ENCODE results near the gene RPP14. TPM values are rescaled to one million over a fixed set of nuclear protein-coding genes. Genes with fewer than 3 reads are reported as not detected.

RPP14 gene
- total and polyA plus RNA-seq, 3 donors from 2014 or later = 13.8 to 18.4 (median 17.0) TPM

DNA sequence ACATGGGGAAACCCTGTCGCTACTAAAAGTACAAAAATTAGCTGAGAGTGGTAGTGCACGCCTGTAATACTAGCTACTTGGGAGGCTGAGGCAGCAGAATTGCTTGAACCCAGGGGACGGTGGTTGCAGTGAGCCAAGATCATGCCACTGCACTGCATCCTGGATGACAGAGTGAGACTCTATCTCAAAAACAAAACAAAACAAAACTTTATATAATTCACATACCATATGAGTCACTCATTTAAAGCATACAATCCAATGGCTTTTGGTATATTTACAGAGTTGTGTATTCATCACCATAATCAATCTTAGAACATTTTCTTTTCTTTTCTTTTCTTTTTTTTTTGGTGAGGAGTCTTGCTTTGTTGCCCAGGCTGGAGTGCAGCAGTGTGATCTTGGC, 35.3 kb downstream of the RPP14 start:
- Histone ChIP-seq H3K27ac (no peak overlapping the region), H3K27me3 (no peaks in the 10 kb centered on the region), H3K36me3 (ENCODE audit: low read depth, missing control alignments) (no peaks in the 10 kb centered on the region), H3K9me3 (no peaks in the 10 kb centered on the region), H3K4me1 (no peaks in the 10 kb centered on the region), H3K4me3 (no peak overlapping the region)
- no peak for DNase-seq
- intact Hi-C loops (cut with DNase I; ENCODE audit: low total_unique reads) = no loop called here
- TF ChIP-seq POLR2A (IDR thresholded peaks at IDR 0.05) = no peak
- TF ChIP-seq, protein P1, sequence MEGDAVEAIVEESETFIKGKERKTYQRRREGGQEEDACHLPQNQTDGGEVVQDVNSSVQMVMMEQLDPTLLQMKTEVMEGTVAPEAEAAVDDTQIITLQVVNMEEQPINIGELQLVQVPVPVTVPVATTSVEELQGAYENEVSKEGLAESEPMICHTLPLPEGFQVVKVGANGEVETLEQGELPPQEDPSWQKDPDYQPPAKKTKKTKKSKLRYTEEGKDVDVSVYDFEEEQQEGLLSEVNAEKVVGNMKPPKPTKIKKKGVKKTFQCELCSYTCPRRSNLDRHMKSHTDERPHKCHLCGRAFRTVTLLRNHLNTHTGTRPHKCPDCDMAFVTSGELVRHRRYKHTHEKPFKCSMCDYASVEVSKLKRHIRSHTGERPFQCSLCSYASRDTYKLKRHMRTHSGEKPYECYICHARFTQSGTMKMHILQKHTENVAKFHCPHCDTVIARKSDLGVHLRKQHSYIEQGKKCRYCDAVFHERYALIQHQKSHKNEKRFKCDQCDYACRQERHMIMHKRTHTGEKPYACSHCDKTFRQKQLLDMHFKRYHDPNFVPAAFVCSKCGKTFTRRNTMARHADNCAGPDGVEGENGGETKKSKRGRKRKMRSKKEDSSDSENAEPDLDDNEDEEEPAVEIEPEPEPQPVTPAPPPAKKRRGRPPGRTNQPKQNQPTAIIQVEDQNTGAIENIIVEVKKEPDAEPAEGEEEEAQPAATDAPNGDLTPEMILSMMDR (IDR thresholded peaks at IDR 0.05) = no peak
- WGBS, 2 donors = 95 to 98% methylated on average over 3 of the region's 3 CpGs

DNA sequence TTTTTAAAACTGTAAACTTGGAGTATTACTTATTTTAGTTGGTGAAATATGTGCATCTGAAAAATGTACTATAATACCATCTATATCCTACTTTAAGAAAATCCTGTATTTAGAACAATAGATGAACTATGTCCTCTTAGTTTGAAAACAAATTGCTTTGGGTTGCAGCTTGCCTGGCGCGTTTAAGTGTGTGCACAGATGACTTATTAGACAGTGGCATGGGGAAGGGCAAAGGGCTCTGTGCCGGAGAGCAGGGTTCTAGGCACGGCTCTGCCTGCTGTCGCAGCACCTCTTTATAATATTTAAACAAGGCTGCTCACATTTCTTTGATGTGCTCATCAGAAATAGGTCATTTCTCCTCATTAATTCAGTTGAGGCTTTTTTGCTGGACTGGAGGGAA, 36.6 kb downstream of the RPP14 start:
- no peaks in the 10 kb centered on the region for H3K4me1 ChIP-seq
- 83 to 86% methylated on average over 5 of the region's 5 CpGs for WGBS, 2 donors

DNA sequence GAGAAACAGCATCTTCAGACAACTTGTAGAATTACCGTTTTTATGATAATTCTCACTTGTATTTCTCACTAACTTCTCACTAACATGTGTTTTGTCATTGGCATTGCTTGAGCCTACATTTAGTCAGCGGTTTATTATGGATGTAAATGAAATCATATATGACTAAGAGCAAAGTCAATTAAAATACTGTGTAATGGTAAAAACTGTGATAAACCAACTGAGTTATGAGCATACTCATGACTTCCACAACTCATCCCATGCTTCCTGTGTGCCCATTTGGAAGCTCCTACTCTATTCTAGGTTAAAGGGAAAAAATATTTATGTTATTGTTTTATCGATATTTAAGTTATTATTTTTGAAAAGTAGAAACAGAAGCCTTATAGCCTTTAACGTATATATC, 39.4 kb downstream of the RPP14 start:
- Histone ChIP-seq H3K36me3 (ENCODE audit: low read depth, missing control alignments) (no peaks in the 10 kb centered on the region), H3K27me3 (no peaks in the 10 kb centered on the region), H3K4me1 (no peaks in the 10 kb centered on the region), H3K4me3 (no peak overlapping the region), H3K27ac (no peak overlapping the region), H3K9me3 (no peaks in the 10 kb centered on the region)
- WGBS, 2 donors = 94 to 96% methylated on average over 4 of the region's 4 CpGs
- DNase-seq = no peak
- TF ChIP-seq, protein P1 (IDR thresholded peaks at IDR 0.05) = no peak
- TF ChIP-seq POLR2A (IDR thresholded peaks at IDR 0.05) = no peak
- intact Hi-C loops (cut with DNase I; ENCODE audit: low total_unique reads) = no loop called here

More for the DNA sequence above, 36.6 kb downstream of the RPP14 start:
- H3K27me3 ChIP-seq = no peaks in the 10 kb centered on the region
- H3K9me3 ChIP-seq = no peaks in the 10 kb centered on the region
- H3K4me3 ChIP-seq = no peak overlapping the region
- DNase-seq = no peak
- no peak overlapping the region for H3K27ac ChIP-seq
- H3K36me3 ChIP-seq (ENCODE audit: low read depth, missing control alignments) = no peaks in the 10 kb centered on the region
- intact Hi-C loops (cut with DNase I; ENCODE audit: low total_unique reads) = no loop called here
- no peak for TF ChIP-seq POLR2A (IDR thresholded peaks at IDR 0.05)
- TF ChIP-seq, protein P1 (IDR thresholded peaks at IDR 0.05) = no peak

DNA sequence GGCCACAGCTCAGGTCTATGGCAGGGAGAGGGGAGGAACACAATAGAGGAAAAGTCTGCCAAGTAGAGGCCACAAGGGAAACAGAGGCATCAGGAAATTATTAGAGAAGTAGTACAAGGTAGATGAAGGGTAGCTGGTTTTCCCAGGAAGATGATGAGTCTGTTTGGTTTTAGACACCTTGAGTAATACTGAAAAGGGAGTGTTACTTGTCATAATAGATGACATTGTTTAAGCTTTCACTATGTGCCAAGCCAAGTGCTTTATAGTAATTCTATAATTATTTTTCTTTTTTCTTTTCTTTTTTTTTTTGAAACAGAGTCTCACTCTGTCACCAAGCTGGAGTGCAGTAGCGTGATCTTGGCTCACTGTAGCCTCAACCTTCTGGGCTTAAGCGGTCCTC, 40.3 kb downstream of the RPP14 start:
- TF ChIP-seq, protein P1 (IDR thresholded peaks at IDR 0.05) = no peak
- no peak for TF ChIP-seq POLR2A (IDR thresholded peaks at IDR 0.05)
- Histone ChIP-seq H3K9me3 (no peaks in the 10 kb centered on the region), H3K27ac (no peak overlapping the region), H3K27me3 (no peaks in the 10 kb centered on the region), H3K4me1 (no peaks in the 10 kb centered on the region), H3K36me3 (ENCODE audit: low read depth, missing control alignments) (no peaks in the 10 kb centered on the region), H3K4me3 (no peak overlapping the region)
- intact Hi-C loops (cut with DNase I; ENCODE audit: low total_unique reads) = no loop called here
- no peak for DNase-seq
- WGBS, 2 donors = 86 to 97% methylated on average over 2 of the region's 2 CpGs

DNA sequence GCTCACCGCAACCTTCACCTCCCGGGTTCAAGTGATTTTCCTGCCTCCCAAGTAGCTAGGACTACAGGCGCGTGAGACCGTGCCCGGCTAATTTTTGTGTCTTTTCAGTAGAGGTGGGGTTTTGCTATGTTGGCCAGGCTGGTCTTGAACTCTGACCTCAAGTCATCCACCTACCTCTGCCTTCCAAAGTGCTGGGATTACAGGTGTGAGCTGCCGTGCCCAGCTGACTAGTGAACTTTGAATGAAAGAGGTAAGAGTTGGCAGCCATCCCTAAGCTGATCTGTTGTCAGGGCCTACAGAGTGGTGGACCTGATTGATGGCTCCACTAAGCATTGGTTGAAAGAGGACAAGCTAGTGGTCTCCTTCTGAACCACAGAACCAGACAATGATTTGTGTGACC, 41.9 kb downstream of the RPP14 start:
- no peak overlapping the region for H3K27ac ChIP-seq
- intact Hi-C loops (cut with DNase I; ENCODE audit: low total_unique reads) = no loop called here
- no peaks in the 10 kb centered on the region for H3K4me1 ChIP-seq
- DNase-seq = no peak
- no peaks in the 10 kb centered on the region for H3K9me3 ChIP-seq
- no peaks in the 10 kb centered on the region for H3K27me3 ChIP-seq
- H3K36me3 ChIP-seq (ENCODE audit: low read depth, missing control alignments) = no peaks in the 10 kb centered on the region
- TF ChIP-seq, protein P1 (IDR thresholded peaks at IDR 0.05) = no peak
- TF ChIP-seq POLR2A (IDR thresholded peaks at IDR 0.05) = no peak
- 92 to 98% methylated on average over 7 of the region's 7 CpGs for WGBS, 2 donors
- no peak overlapping the region for H3K4me3 ChIP-seq
